Measurements from ENCODE around the gene PHEX.

Gene PHEX

GRCh38 chrX:22147214-22147613, 115.1 kb downstream of the PHEX start:
- in situ Hi-C loops (cut with MboI; ENCODE audit: low sequenced_read_pairs) = no loop called here

GRCh38 chrX:22147942-22148341, 115.8 kb downstream of the PHEX start:
- in situ Hi-C loops (cut with MboI; ENCODE audit: low sequenced_read_pairs) = no loop called here

- in situ Hi-C loops (cut with MboI; ENCODE audit: low sequenced_read_pairs) = no loop called here
Measured at GRCh38 chrX:22148565-22148964, 116.4 kb downstream of the PHEX start.

- in situ Hi-C loops (cut with MboI; ENCODE audit: low sequenced_read_pairs) = no loop called here
Measured at GRCh38 chrX:22150371-22150770, 118.2 kb downstream of the PHEX start.

GRCh38 chrX:22155126-22155525, 123.0 kb downstream of the PHEX start:
- in situ Hi-C loops (cut with MboI; ENCODE audit: low sequenced_read_pairs) = no loop called here

GRCh38 chrX:22159071-22159470, 126.9 kb downstream of the PHEX start:
- in situ Hi-C loops (cut with MboI; ENCODE audit: low sequenced_read_pairs) = no loop called here

DNA sequence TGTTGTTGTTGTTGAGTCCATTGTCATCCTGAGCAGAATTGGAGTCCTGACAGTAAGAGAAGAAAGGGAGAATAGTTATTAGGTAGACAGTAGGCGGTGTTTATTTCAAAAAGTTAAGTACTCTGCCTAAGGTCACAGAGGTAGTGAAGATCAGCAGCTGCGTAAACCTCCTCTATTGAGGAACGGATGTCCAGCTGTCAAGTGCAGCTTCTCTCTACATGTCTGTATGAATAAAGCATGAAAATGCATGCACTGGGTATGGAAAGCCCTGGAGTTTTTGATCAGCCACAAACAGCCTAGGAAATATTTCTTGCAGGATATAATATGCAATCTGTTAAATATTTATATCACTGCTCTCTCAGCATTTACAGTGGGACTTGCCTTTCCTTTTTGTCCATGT, 131.2 kb downstream of the PHEX start:
- in situ Hi-C loops (cut with MboI; ENCODE audit: low sequenced_read_pairs) = no loop called here

DNA sequence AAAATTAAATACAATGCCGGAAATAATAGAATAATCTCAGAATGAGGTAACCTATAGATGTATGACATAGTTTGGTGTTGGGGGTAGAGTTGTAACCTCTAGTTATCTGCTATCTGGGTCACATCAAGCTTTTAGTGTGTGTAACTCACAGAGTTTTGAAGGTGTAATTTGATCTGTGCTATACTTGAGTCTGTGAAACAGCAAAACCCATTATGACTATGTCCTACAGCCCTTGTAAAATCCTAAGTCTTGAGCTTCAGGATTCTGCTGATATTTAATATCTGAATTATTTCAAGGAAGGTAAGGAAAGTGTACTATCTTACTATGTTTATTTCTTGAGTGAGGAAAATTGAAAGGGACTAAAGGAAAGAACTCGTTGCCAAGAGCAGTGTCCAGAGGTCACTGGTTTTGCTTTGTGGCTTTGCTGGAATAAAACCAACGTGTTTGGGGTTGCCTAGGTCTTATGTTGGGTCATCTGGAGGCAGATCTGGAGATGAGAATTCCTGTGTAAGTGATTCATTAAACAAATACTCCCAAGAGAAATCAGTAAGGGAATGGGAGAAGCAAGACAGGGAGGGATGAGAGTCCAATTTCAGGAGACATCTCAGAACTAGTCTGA, 132.8 kb downstream of the PHEX start:
- in situ Hi-C loops (cut with MboI; ENCODE audit: low sequenced_read_pairs) = no loop called here

- in situ Hi-C loops (cut with MboI; ENCODE audit: low sequenced_read_pairs) = no loop called here
Measured at GRCh38 chrX:22165732-22166457, 133.8 kb downstream of the PHEX start.

DNA sequence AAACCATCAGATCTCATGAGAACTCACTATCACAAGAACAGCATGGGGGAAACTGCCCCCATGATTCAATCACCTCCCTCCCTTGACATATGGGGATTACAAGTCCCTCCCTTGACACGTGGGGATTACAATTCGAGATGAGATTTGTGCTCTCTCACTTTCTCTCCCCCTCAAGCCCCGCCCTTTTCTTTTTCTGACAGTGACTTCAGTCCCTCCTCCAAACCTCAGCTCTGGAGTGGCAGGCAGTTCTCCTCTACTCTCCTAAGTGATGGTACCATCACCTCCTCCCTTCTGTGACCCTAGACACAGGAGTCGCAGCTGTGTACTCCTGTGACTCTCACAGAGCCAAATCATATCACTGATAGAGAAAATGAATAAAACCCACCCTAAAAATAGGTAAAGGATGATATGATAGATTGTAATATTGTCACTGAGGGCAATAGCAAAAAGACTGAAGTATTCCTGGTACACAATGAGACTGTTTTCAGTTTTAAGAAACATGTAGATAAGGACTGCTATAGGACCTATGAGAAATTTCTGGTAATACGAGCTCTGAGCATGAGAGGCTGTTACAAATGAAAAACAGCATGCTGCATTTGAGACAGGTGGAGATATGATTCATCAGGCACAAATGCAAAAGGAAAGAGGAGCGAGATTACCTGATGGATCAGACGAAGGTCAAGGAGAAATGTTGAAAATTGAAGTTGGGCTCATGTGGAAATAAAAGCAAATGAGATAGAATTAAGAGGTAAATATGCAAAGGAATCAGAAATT, 139.3 kb downstream of the PHEX start:
- in situ Hi-C loops (cut with MboI; ENCODE audit: low sequenced_read_pairs) = no loop called here

DNA sequence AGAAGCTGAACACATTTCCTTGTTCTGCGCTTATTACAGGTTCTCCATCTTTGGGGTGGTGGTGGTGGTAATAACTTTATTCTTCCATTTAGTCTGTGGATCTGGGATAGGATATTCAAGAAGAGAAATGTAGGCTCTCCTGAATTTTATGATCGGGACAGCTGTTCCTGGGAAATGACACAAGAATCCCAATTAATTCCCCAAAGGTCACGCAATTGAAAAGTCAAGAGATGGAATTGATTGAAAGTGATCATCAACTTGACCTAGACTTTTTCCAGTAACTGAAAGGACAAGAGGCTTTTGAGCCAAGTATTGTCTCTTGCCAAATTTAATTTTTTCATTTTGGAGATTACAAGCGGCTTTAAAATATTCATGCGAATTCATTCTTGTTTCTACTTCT, 141.8 kb downstream of the PHEX start:
- in situ Hi-C loops (cut with MboI; ENCODE audit: low sequenced_read_pairs) = no loop called here

- in situ Hi-C loops (cut with MboI; ENCODE audit: low sequenced_read_pairs) = no loop called here
Measured at GRCh38 chrX:22177950-22178515, 145.9 kb downstream of the PHEX start.

DNA sequence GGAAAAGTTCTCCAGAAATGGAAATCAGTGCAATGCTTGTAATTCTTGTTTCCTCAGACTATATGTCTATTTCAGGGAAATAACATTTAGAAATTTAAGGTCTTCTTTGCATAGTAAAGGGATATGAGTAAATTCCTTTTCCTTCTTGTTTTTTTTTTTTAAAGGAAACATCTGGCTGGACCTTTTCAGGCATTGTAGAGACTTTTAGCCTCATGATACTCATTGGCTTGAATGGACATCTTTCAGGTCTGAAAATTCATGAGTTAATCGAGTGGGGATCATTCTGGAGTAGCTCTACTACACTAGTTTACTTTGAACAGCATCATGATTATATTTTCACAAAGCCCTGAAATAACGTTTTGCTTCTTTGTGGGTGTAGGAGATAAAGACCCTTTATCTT, 152.0 kb downstream of the PHEX start:
- in situ Hi-C loops (cut with MboI; ENCODE audit: low sequenced_read_pairs) = no loop called here

DNA sequence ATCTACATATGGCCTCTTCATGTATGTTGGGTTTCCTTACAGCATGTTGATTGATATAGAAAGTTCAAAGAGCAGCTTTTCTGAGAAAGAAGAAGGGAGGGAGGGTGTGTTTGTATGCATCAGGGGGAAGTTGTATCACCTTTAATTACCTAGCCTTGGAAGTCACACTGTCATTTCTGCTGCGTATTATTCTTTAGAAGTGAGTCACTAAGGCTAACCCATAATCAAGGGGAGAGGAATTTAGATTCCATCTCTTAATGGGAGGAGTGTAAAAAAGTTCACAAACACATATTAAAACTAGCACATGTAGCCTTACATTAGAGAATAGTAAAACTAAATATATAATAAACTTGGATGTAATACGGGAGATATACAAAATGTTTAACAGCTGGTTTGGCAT, 154.0 kb downstream of the PHEX start:
- in situ Hi-C loops (cut with MboI; ENCODE audit: low sequenced_read_pairs) = no loop called here

GRCh38 chrX:22192419-22193060, 160.4 kb downstream of the PHEX start:
- in situ Hi-C loops (cut with MboI; ENCODE audit: low sequenced_read_pairs) = no loop called here

GRCh38 chrX:22193851-22194659, 161.9 kb downstream of the PHEX start:
- in situ Hi-C loops (cut with MboI; ENCODE audit: low sequenced_read_pairs) = no loop called here

GRCh38 chrX:22194660-22194945, 162.5 kb downstream of the PHEX start:
- in situ Hi-C loops (cut with MboI; ENCODE audit: low sequenced_read_pairs) = no loop called here

DNA sequence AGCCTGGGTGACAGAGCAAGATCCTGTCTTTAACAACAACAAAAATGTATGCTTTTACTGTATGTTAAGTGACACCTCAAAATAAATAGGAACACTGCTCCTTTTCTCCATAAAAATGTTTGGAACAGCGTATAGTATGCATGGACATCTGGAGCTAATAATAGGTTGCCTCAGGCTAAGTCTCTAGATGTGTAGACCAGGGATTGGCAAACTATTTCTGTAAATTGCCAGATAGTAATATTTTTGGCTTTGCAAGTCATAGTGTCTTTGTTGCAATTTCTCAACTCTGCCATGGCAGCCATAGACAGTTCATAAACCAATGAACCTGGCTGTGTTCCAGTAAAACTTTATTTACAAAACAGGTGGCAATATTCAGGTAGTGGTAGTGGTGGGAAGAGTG, 164.0 kb downstream of the PHEX start:
- in situ Hi-C loops (cut with MboI; ENCODE audit: low sequenced_read_pairs) = no loop called here

DNA sequence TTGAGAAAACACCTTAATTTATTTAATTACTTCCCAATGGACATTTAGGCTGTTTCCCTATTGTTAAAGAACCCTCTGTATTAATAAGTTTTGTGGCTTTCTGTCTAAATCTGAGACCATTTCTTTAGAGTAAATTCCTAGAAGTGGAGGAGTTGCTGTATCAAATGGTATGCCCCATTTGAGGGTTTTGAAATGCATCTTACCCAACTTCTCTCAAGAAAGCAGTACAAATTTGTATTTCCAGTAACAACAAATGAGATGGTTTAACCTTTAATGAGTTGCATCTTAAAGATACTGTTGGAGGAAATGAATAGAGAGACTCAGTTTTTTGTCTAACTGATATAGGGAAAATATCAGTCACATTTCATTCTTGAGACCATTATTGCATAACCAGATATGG, 170.1 kb downstream of the PHEX start:
- in situ Hi-C loops (cut with MboI; ENCODE audit: low sequenced_read_pairs) = no loop called here

DNA sequence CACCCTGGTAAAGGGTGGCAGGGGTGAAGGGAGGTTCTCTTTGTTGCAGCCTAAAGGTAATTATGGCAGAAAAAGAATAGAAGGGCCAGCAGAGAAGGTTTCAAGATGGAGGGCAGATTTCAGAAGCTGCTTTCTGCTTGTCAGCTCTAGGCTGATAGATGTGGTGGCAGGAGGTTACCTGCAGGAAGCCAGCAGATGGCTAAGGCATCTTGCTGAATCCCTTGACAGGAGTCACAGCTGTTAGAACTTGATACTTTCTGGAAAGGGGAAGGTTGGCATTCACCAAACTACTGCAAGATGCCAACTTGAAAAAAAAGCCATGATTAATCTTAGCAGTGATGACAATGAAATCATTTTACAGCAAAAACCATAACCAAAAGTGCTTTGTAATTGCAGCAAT, 171.1 kb downstream of the PHEX start:
- in situ Hi-C loops (cut with MboI; ENCODE audit: low sequenced_read_pairs) = no loop called here

DNA sequence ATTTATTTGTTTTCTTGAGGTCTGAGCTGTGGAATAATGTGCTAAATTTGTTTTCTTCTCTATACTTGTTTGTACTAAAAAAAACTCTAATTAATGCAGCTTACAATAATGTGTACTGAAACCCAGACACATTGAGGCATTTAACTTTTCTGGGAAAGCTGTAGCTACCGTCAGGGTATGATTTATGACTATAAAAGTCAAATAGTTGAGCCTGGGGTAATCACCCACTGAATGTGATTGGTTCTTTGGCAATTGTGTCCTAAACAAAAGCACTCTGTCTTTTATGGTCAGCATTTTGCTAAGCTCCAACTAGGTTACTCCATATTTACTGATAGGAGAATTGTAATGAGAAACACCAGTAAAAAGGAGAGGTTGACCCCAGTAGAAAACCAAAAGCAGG, 174.7 kb downstream of the PHEX start:
- in situ Hi-C loops (cut with MboI; ENCODE audit: low sequenced_read_pairs) = no loop called here
